GM23338 (cell line): ENCODE data around the gene ZBTB20. TPM values are rescaled to one million over a fixed set of nuclear protein-coding genes. Genes with fewer than 3 reads are reported as not detected.

Experiments
- ATAC-seq: fragments of 200-7000 bp; cut with Tn5 transposase; 3 replicates; pipeline ENCODE4 v1.9.1; 2020
- DNase-seq: peaks from one replicate; pipeline ENCODE4 v3.0.0-alpha.2; 2015; ENCODE audit warnings: low spot score
- H2AFZ ChIP-seq: fragments of 200-600 bp; sonication (generic); 2 replicates; pipeline ENCODE4 v1.8.0; 2016; ENCODE audit warnings: antibody characterized with exemption, mild to moderate bottlenecking, moderate library complexity
- H3F3A ChIP-seq: fragments of 200-600 bp; sonication (generic); replicated peaks from 2 replicates; pipeline ENCODE4 v1.8.0; 2017; ENCODE audit warnings: antibody characterized with exemption, mixed run types, low read depth
- H3K27ac ChIP-seq: fragments of 200-600 bp; sonication (generic); 2 replicates; pipeline ENCODE4 v1.6.1; 2016; ENCODE audit warnings: low read depth
- H3K27me3 ChIP-seq: fragments of 200-600 bp; sonication (generic); 2 replicates; pipeline ENCODE4 v1.8.0; 2016; ENCODE audit warnings: mild to moderate bottlenecking, mixed run types, moderate library complexity; ENCODE audit not compliant: insufficient read depth
- H3K36me3 ChIP-seq: fragments of 200-600 bp; sonication (generic); 2 replicates; pipeline ENCODE4 v1.8.0; 2016; ENCODE audit warnings: mild to moderate bottlenecking; ENCODE audit not compliant: insufficient read depth
- H3K4me1 ChIP-seq: fragments of 200-600 bp; sonication (generic); 2 replicates; pipeline ENCODE4 v1.8.0; 2016; ENCODE audit warnings: mild to moderate bottlenecking, moderate library complexity; ENCODE audit not compliant: insufficient read depth
- H3K4me2 ChIP-seq: fragments of 200-600 bp; sonication (generic); 2 replicates; pipeline ENCODE4 v1.7.1; 2017; ENCODE audit warnings: mixed run types
- H3K4me3 ChIP-seq: fragments of 200-600 bp; sonication (generic); 2 replicates; pipeline ENCODE4 v1.6.1; 2016; ENCODE audit warnings: mixed run types
- H3K79me2 ChIP-seq: fragments of 200-600 bp; sonication (generic); replicated peaks from 2 replicates; pipeline ENCODE4 v1.8.0; 2017; ENCODE audit warnings: mild to moderate bottlenecking; ENCODE audit not compliant: insufficient read depth
- H3K9me2 ChIP-seq: fragments of 200-600 bp; sonication (generic); 2 replicates; pipeline ENCODE4 v1.8.0; 2017; ENCODE audit not compliant: insufficient read depth
- H4K20me1 ChIP-seq: fragments of 200-600 bp; sonication (generic); replicated peaks from 2 replicates; pipeline ENCODE4 v1.8.0; 2017; ENCODE audit warnings: mild to moderate bottlenecking; ENCODE audit not compliant: insufficient read depth
- H3K27ac Mint-ChIP-seq: 2 replicates; pipeline ENCODE4 v1.8.0; 2020; ENCODE audit warnings: inconsistent platforms, mild to moderate bottlenecking, moderate library complexity, mixed read lengths
- H3K27me3 Mint-ChIP-seq: 3 replicates; pipeline ENCODE4 v1.8.0; 2022; ENCODE audit warnings: low read depth, mild to moderate bottlenecking, moderate library complexity, mixed read lengths, inconsistent platforms; ENCODE audit not compliant: insufficient read depth, poor library complexity
- H3K36me3 Mint-ChIP-seq: 3 replicates; pipeline ENCODE4 v1.8.0; 2021; ENCODE audit warnings: low read depth, mild to moderate bottlenecking, inconsistent platforms, moderate library complexity, mixed read lengths
- H3K4me1 Mint-ChIP-seq: 3 replicates; pipeline ENCODE4 v1.8.0; 2020; ENCODE audit warnings: mild to moderate bottlenecking, inconsistent platforms, mixed read lengths
- H3K4me3 Mint-ChIP-seq: 3 replicates; pipeline ENCODE4 v1.8.0; 2021; ENCODE audit warnings: moderate library complexity, mild to moderate bottlenecking, inconsistent platforms, mixed read lengths
- H3K9me3 Mint-ChIP-seq: 3 replicates; pipeline ENCODE4 v1.8.0; 2020; ENCODE audit warnings: moderate library complexity, mild to moderate bottlenecking, inconsistent platforms, mixed read lengths
- CREB1 ChIP-seq: fragments of 250-450 bp; sonication (Bioruptor Pico); IDR thresholded peaks from 2 replicates; pipeline ENCODE4 v1.5.0; 2020; ENCODE audit warnings: low read depth, mild to moderate bottlenecking, moderate library complexity
- ETS1 ChIP-seq: IDR thresholded peaks from 2 replicates; pipeline ENCODE4 v1.6.1; 2016; ENCODE audit warnings: antibody characterized with exemption
- EZH2 ChIP-seq: fragments of 200-600 bp; sonication (generic); IDR thresholded peaks from one replicate; pipeline ENCODE4 v1.8.0; 2017; ENCODE audit warnings: antibody characterized with exemption, mild to moderate bottlenecking, low read depth; ENCODE audit not compliant: unreplicated experiment
- EZH2phosphoT487 ChIP-seq: fragments of 200-600 bp; sonication (generic); IDR thresholded peaks from one replicate; pipeline ENCODE4 v1.8.1; 2018; ENCODE audit warnings: antibody characterized with exemption; ENCODE audit not compliant: unreplicated experiment
- JUNB ChIP-seq: IDR thresholded peaks from one replicate; pipeline ENCODE4 v1.6.1; 2016; ENCODE audit warnings: antibody characterized with exemption; ENCODE audit not compliant: unreplicated experiment
- NANOG ChIP-seq: IDR thresholded peaks from 2 replicates; pipeline ENCODE4 v1.6.1; 2016; ENCODE audit warnings: antibody characterized with exemption, borderline replicate concordance
- REST ChIP-seq: IDR thresholded peaks from one replicate; pipeline ENCODE4 v1.6.1; 2018; ENCODE audit warnings: antibody characterized with exemption; ENCODE audit not compliant: unreplicated experiment
- STAT1 ChIP-seq: IDR thresholded peaks from one replicate; pipeline ENCODE4 v1.6.1; 2016; ENCODE audit warnings: antibody characterized with exemption; ENCODE audit not compliant: unreplicated experiment
- ZNF114 ChIP-seq: fragments of 250-450 bp; sonication (Bioruptor Pico); IDR thresholded peaks from 2 replicates; pipeline ENCODE4 v1.5.0; 2020; ENCODE audit warnings: mild to moderate bottlenecking, moderate library complexity
- ZNF331 ChIP-seq: fragments of 250-450 bp; sonication (Bioruptor Pico); IDR thresholded peaks from 2 replicates; pipeline ENCODE4 v1.5.0; 2020; ENCODE audit warnings: low read depth, mild to moderate bottlenecking, moderate library complexity
- ZNF462 ChIP-seq: fragments of 250-450 bp; sonication (Bioruptor Pico); IDR thresholded peaks from 2 replicates; pipeline ENCODE4 v1.5.0; 2020; ENCODE audit warnings: mild to moderate bottlenecking, moderate library complexity
- polyA plus RNA-seq: library from polyadenylated mRNA; unstranded; fragments of >200 nt; fragmentation: Nextera tagmentation; extraction: Ambion mirVana; gene quantifications from 2 replicates; pipeline ENCODE4 v1.2.1, GENCODE V29; 2016
- total RNA-seq: library from RNA; depleted of rRNA; stranded (reverse); fragments of >200 nt; shearing (Covaris generic); gene quantifications from 2 replicates; pipeline ENCODE4 v1.2.3, GENCODE V29; 2014

ZBTB20 gene
- total and polyA plus RNA-seq, 2 experiments from 2014 or later = 2.0 to 3.3 TPM

GRCh38 chr3:114405202-114405990 is 741.7 kb downstream of the ZBTB20 start:
- H3K4me3 Mint-ChIP-seq = no peak overlapping the region
- no peaks in the 10 kb centered on the region for H3K79me2 ChIP-seq

More at GRCh38 chr3:114405202-114405990, 741.7 kb downstream of the ZBTB20 start:
- H3K4me1 Mint-ChIP-seq = peaks cover 33% of the 10 kb centered on the region
- no peaks in the 10 kb centered on the region for H3K36me3 Mint-ChIP-seq
- no peak for DNase-seq
- Histone ChIP-seq H3K4me2 (no peak overlapping the region), H3K9me2 (no peaks in the 10 kb centered on the region), H4K20me1 (no peaks in the 10 kb centered on the region), H3F3A (no peaks in the 10 kb centered on the region), H3K27me3 (no peaks in the 10 kb centered on the region), H3K27ac (no peak overlapping the region), H3K4me1 (peaks cover 22% of the 10 kb centered on the region), H2AFZ (no peak overlapping the region), H3K36me3 (no peaks in the 10 kb centered on the region), H3K4me3 (no peak overlapping the region)
- no peak overlapping the region for H3K27ac Mint-ChIP-seq
- H3K9me3 Mint-ChIP-seq = no peaks in the 10 kb centered on the region
- TF ChIP-seq EZH2 = no peak
- TF ChIP-seq ZNF114 (CRISPR knock-in tag) = no peak
- no peak for TF ChIP-seq CREB1
- no peak for TF ChIP-seq NANOG
- TF ChIP-seq JUNB = no peak
- no peak for TF ChIP-seq STAT1
- no peak for TF ChIP-seq REST
- TF ChIP-seq EZH2phosphoT487 = no peak
- TF ChIP-seq ZNF462 = no peak
- no peak for TF ChIP-seq ZNF331 (CRISPR knock-in tag)
- TF ChIP-seq ETS1 = no peak
- H3K27me3 Mint-ChIP-seq = no peaks in the 10 kb centered on the region
- ATAC-seq = no peak
